ENCODE results near the gene SLMAP.

GRCh38 chr3:57726397-57726796 is 29.7 kb upstream of the SLMAP start:
- TF ChIP-seq EZH2 (IDR thresholded peaks at IDR 0.05; ENCODE audit: low read depth, unreplicated experiment) (no peak), REST (IDR thresholded peaks at IDR 0.05; ENCODE audit: unreplicated experiment) (no peak), CTCF (conservative IDR thresholded peaks at IDR 0.05; ENCODE audit: low read depth in 2 of 2) (no peak), ZNF114 (CRISPR knock-in tag; IDR thresholded peaks at IDR 0.05) (no peak), POLR2AphosphoS5 (IDR thresholded peaks at IDR 0.05; ENCODE audit: low read depth) (no peak), NANOG (IDR thresholded peaks at IDR 0.05; ENCODE audit: borderline replicate concordance) (no peak), EZH2phosphoT487 (IDR thresholded peaks at IDR 0.05; ENCODE audit: unreplicated experiment) (no peak), CREB1 (CRISPR knock-in tag; IDR thresholded peaks at IDR 0.05; ENCODE audit: low read depth) (no peak)
